Testis (tissue), 2 donors: ENCODE measurements around the gene NAA80.

Experiments used
- POLR2A ChIP-seq: fragments of 450-650 bp; IDR thresholded peaks from one replicate; pipeline ENCODE4 v1.6.1; 2017; ENCODE audit warnings: antibody characterized with exemption, mild to moderate bottlenecking, moderate library complexity
- TF ChIP-seq, protein P1 (sequence below), 3 experiments: fragments of 450-650 bp in 2 of 3; fragments of 200-600 bp in 1 of 3; sonication (generic) in 1 of 3; IDR thresholded peaks; one replicate each; pipeline ENCODE4 v1.5.1; 2016 to 2019; ENCODE audit warnings: antibody characterized with exemption in 3 of 3, mild to moderate bottlenecking in 2 of 3, moderate library complexity in 1 of 3

DNA sequence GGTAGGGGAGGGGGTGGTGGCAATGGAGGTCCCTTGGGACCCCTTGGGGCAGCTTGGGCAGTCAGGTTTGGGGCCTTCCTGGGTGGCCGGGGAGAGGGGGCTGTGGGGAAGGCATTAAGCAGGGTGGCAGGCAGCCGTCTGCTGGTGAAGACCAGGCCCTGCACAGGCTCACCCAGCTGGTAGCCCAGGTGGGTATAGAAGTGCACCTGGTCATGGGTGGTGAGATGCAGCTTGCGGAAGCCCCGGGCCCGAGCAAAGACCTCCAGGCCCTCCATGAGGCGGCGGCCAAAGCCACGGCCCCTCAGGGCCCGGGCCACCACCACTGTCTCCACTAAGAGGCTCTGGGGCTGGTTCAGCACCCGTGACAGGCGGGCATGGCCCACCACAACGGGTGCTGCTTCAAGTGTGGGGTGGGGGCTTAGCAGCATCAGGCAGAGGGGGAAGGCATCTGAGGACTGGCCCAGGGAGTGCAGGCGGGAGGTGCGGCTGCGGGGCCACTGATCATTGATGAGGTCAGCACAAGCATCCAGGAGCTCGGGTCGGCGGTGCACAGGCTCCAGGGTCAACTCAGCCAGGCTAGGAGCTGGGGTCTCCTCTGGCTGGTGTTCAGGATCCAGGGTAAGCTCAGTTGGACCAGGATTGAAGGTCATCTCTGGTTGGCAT lies 2.4 kb downstream of the NAA80 start:
- no peak for TF ChIP-seq POLR2A
- TF ChIP-seq, protein P1, sequence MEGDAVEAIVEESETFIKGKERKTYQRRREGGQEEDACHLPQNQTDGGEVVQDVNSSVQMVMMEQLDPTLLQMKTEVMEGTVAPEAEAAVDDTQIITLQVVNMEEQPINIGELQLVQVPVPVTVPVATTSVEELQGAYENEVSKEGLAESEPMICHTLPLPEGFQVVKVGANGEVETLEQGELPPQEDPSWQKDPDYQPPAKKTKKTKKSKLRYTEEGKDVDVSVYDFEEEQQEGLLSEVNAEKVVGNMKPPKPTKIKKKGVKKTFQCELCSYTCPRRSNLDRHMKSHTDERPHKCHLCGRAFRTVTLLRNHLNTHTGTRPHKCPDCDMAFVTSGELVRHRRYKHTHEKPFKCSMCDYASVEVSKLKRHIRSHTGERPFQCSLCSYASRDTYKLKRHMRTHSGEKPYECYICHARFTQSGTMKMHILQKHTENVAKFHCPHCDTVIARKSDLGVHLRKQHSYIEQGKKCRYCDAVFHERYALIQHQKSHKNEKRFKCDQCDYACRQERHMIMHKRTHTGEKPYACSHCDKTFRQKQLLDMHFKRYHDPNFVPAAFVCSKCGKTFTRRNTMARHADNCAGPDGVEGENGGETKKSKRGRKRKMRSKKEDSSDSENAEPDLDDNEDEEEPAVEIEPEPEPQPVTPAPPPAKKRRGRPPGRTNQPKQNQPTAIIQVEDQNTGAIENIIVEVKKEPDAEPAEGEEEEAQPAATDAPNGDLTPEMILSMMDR (IDR thresholded peaks at IDR 0.05): no peak
